ENCODE data around the gene AP2B1. TPM values are rescaled to one million over a fixed set of nuclear protein-coding genes. Genes with fewer than 3 reads are reported as not detected.

Gene AP2B1
- total RNA-seq, 3 donors from 2014 or later = 127 to 177 (median 153) TPM

- Histone ChIP-seq H3K9me3 (no peaks in the 10 kb centered on the region), H3K36me3 (ENCODE audit: low read depth) (no peaks in the 10 kb centered on the region), H3K4me1 (ENCODE audit: low read depth) (peaks cover 5% of the 10 kb centered on the region), H3K4me3 (no peak overlapping the region)
- intact Hi-C loops (cut with DNase I, micrococcal nuclease) = no loop called here
- DNase-seq (peak in 2 of 3 donors; percentile 40 to 56), ATAC-seq (peak; percentile 28)
- no peak for TF ChIP-seq CTCF (IDR thresholded peaks at IDR 0.05)
These were observed 139.2 kb downstream of the AP2B1 start for GRCh38 chr17:35726127-35726952.

GRCh38 chr17:35726953-35727460 lies 139.9 kb downstream of the AP2B1 start:
- no peak for ATAC-seq
- peaks cover 8% of the 10 kb centered on the region for H3K4me1 ChIP-seq (ENCODE audit: low read depth)
- no peak for DNase-seq
- intact Hi-C loops (cut with DNase I, micrococcal nuclease) = no loop called here
- H3K9me3 ChIP-seq = no peaks in the 10 kb centered on the region
- no peak for TF ChIP-seq CTCF (IDR thresholded peaks at IDR 0.05)
- H3K36me3 ChIP-seq (ENCODE audit: low read depth) = no peaks in the 10 kb centered on the region
- H3K4me3 ChIP-seq = no peak overlapping the region

GRCh38 chr17:35727635-35728034 lies 140.5 kb downstream of the AP2B1 start:
- ATAC-seq = no peak
- Histone ChIP-seq H3K4me3 (no peak overlapping the region), H3K4me1 (ENCODE audit: low read depth) (peaks cover 8% of the 10 kb centered on the region), H3K36me3 (ENCODE audit: low read depth) (no peaks in the 10 kb centered on the region), H3K9me3 (no peaks in the 10 kb centered on the region)
- DNase-seq = no peak
- intact Hi-C loops (cut with DNase I, micrococcal nuclease) = no loop called here
- TF ChIP-seq CTCF (IDR thresholded peaks at IDR 0.05) = no peak

- no peak for ATAC-seq
- intact Hi-C loops (cut with DNase I, micrococcal nuclease) = no loop called here
These were observed 141.4 kb downstream of the AP2B1 start for GRCh38 chr17:35728551-35728950.

GRCh38 chr17:35729405-35729833 lies 142.3 kb downstream of the AP2B1 start:
- no peak overlapping the region for H3K4me3 ChIP-seq
- DNase-seq = no peak

More at GRCh38 chr17:35728551-35728950, 141.4 kb downstream of the AP2B1 start:
- TF ChIP-seq CTCF (IDR thresholded peaks at IDR 0.05) = no peak
- no peaks in the 10 kb centered on the region for H3K9me3 ChIP-seq
- H3K4me1 ChIP-seq (ENCODE audit: low read depth) = peaks cover 8% of the 10 kb centered on the region
- H3K4me3 ChIP-seq = no peak overlapping the region
- no peak for DNase-seq
- H3K36me3 ChIP-seq (ENCODE audit: low read depth) = no peaks in the 10 kb centered on the region

More at GRCh38 chr17:35729405-35729833, 142.3 kb downstream of the AP2B1 start:
- intact Hi-C loops (cut with DNase I, micrococcal nuclease) = no loop called here
- H3K4me1 ChIP-seq (ENCODE audit: low read depth) = peaks cover 8% of the 10 kb centered on the region
- H3K9me3 ChIP-seq = no peaks in the 10 kb centered on the region
- no peak for ATAC-seq
- TF ChIP-seq CTCF (IDR thresholded peaks at IDR 0.05) = no peak
- H3K36me3 ChIP-seq (ENCODE audit: low read depth) = no peaks in the 10 kb centered on the region

Measured in mucosa of descending colon (tissue), 3 donors.